HUES48 (cell line): ENCODE measurements around the gene CDT1.
"Not testable (repeated sequence)": the region's sequence is repeated elsewhere in the genome, so short reads cannot be mapped to it uniquely, and the experiment has no call there.

Experiments used
- H3K27ac ChIP-seq: one replicate; pipeline ENCODE4 v1.7.0; 2013; ENCODE audit warnings: low read depth, low read length, inconsistent platforms
- H3K27me3 ChIP-seq: 2 replicates; pipeline ENCODE4 v1.6.1; 2013; ENCODE audit warnings: mild to moderate bottlenecking, low read length; ENCODE audit not compliant: control insufficient read depth, insufficient read depth
- H3K36me3 ChIP-seq: 2 replicates; pipeline ENCODE4 v1.6.1; 2013; ENCODE audit warnings: low read length; ENCODE audit not compliant: control insufficient read depth, insufficient read depth
- H3K4me1 ChIP-seq: 2 replicates; pipeline ENCODE4 v1.6.1; 2013; ENCODE audit warnings: mild to moderate bottlenecking, low read length; ENCODE audit not compliant: control insufficient read depth, insufficient read depth
- H3K4me3 ChIP-seq: 2 replicates; pipeline ENCODE4 v1.5.1; 2013; ENCODE audit warnings: mild to moderate bottlenecking, low read depth, low read length
- H3K9ac ChIP-seq: 2 replicates; pipeline ENCODE4 v1.6.1; 2013; ENCODE audit warnings: mild to moderate bottlenecking, low read depth, low read length, moderate library complexity
- H3K9me3 ChIP-seq: 2 replicates; pipeline ENCODE4 v1.6.1; 2013; ENCODE audit warnings: low read length; ENCODE audit not compliant: control insufficient read depth, insufficient read depth

Gene CDT1

DNA sequence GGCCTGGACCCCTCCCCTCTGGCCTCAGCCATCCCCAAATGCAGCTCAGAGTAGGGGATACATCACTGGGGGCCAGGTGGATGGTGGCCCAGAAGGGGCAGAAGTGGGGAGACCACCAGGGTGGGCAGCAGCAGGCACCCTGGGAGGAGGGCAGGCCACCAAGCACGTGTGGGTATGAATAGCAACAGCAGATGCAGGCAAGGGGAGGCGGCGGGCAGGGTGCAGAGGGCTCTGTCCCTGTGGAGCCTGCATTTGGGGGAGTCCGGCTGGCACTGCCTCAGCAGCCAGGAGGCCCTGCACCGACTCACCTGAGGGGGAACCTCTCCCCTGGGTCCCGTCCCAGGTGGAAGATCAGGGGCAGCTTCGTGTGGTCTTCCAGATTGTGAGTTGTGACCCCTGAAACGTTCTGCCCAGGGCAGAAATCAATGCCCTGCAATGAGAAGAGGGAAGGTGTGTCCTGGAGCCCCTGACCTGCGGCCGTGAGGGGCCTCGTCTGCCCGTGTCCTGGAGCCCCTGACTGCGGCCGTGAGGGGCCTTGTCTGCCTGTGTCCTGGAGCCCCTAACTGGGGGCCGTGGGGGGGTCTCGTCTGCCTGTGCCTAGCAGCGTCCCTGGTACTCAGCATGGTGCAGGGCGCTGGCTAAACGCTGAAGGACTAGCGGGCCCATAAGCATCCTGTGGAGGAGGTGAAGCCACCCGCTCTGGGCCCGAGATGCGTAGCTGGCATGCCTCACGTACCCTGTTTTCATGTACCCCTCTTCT is 18.9 kb downstream of the CDT1 start:
- Histone ChIP-seq H3K9me3 (no peaks in the 10 kb centered on the region), H3K4me3 (no peak overlapping the region), H3K36me3 (peaks cover 12% of the 10 kb centered on the region; the same call in 1 of the 2 replicates), H3K9ac (no peak overlapping the region), H3K27ac (no peak overlapping the region), H3K27me3 (no peaks in the 10 kb centered on the region), H3K4me1 (no peaks in the 10 kb centered on the region)

GRCh38 chr16:88823646-88824045 is 20.1 kb downstream of the CDT1 start:
- not testable (repeated sequence) for H3K4me3 ChIP-seq, H3K27me3 ChIP-seq, H3K9ac ChIP-seq, H3K9me3 ChIP-seq, H3K27ac ChIP-seq, H3K4me1 ChIP-seq
- peaks cover 12% of the 10 kb centered on the region; the same call in 1 of the 2 replicates for H3K36me3 ChIP-seq

GRCh38 chr16:88824256-88825077 is 20.9 kb downstream of the CDT1 start:
- no peak overlapping the region for H3K9ac ChIP-seq
- no peaks in the 10 kb centered on the region for H3K27me3 ChIP-seq
- H3K4me1 ChIP-seq = no peaks in the 10 kb centered on the region
- no peak overlapping the region for H3K27ac ChIP-seq
- no peak overlapping the region for H3K4me3 ChIP-seq
- peaks cover 12% of the 10 kb centered on the region; the same call in 1 of the 2 replicates for H3K36me3 ChIP-seq
- H3K9me3 ChIP-seq = no peaks in the 10 kb centered on the region

GRCh38 chr16:88825146-88825545 is 21.6 kb downstream of the CDT1 start:
- H3K9ac ChIP-seq = no peak overlapping the region
- H3K4me1 ChIP-seq = no peaks in the 10 kb centered on the region
- peaks cover 12% of the 10 kb centered on the region; the same call in 1 of the 2 replicates for H3K36me3 ChIP-seq
- no peaks in the 10 kb centered on the region for H3K27me3 ChIP-seq
- no peak overlapping the region for H3K27ac ChIP-seq
- H3K4me3 ChIP-seq = no peak overlapping the region
- H3K9me3 ChIP-seq = no peaks in the 10 kb centered on the region

DNA sequence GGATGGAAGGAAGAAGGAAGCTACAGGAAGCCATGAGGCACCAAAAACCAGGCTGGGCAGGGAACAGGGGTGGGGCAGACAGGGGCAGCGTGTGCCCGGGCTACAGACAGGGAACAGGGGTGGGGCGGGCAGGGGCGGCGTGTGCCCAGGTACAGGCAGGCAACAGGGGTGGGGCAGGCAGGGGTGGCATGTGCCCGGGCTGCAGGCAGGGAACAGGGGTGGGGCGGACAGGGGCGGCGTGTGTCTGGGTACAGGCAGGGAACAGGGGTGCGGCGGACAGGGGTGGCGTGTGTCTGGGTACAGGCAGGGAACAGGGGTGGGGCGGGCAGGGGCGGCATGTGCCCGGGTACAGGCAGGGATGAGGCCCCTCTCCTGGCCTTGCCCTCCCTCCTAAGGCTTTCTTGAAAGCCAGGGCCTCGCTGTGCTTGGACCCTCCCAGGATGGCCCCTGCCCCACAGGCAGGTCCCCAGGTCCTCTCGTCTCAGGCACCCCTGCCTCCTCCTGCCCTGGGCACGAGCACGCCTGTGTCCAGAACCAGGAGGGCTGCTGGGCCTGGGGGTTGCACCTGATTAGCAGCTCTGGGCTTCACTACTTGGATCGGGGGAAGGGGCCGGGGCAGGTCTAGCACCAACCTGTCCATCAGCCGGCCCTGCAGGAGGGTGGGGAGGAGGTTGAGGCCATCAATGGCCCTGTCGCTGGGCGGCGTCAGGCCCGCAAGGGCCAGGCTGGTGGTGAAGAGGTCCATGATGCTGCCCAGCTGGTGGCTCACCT is 22.7 kb downstream of the CDT1 start:
- Histone ChIP-seq H3K36me3 (peaks cover 12% of the 10 kb centered on the region; the same call in 1 of the 2 replicates), H3K4me1 (no peaks in the 10 kb centered on the region), H3K4me3 (no peak overlapping the region), H3K27me3 (no peaks in the 10 kb centered on the region), H3K9me3 (no peaks in the 10 kb centered on the region), H3K27ac (no peak overlapping the region), H3K9ac (no peak overlapping the region)

DNA sequence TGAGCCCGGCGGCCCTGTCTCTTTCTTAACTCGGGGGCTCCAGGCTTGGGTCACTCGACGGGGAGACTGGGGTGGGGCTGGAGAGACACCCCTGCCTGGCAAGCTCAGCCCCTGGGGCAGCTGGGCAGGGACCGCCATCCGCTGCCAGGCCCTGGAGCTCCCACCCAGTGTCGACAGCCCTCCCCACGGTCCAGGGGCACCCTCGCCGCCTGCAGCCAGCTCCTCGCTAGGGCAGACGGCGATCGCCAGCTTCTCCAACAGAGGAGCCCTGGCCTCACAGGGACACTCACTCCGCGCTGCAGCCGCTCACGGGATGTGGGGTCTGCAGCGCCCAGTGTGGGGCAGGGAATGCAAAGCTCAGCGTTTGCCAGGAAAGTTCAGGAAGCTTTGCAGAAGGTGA is 24.1 kb downstream of the CDT1 start:
- Histone ChIP-seq H3K9me3 (no peaks in the 10 kb centered on the region), H3K27me3 (no peaks in the 10 kb centered on the region)

GRCh38 chr16:88828711-88829110 is 25.1 kb downstream of the CDT1 start:
- H3K9me3 ChIP-seq = no peaks in the 10 kb centered on the region
- no peaks in the 10 kb centered on the region for H3K27me3 ChIP-seq
- 0 out of 2 replicates have a peak, but pooled peaks cover 3% of the 10 kb centered on the region for H3K36me3 ChIP-seq
- no peak overlapping the region for H3K4me3 ChIP-seq
- H3K27ac ChIP-seq = no peak overlapping the region
- H3K4me1 ChIP-seq = no peaks in the 10 kb centered on the region
- H3K9ac ChIP-seq = no peak overlapping the region

More for the DNA sequence above, 24.1 kb downstream of the CDT1 start:
- Histone ChIP-seq H3K36me3 (peaks cover 5% of the 10 kb centered on the region; the same call in 1 of the 2 replicates), H3K9ac (no peak overlapping the region), H3K4me1 (no peaks in the 10 kb centered on the region), H3K4me3 (no peak overlapping the region), H3K27ac (no peak overlapping the region)

DNA sequence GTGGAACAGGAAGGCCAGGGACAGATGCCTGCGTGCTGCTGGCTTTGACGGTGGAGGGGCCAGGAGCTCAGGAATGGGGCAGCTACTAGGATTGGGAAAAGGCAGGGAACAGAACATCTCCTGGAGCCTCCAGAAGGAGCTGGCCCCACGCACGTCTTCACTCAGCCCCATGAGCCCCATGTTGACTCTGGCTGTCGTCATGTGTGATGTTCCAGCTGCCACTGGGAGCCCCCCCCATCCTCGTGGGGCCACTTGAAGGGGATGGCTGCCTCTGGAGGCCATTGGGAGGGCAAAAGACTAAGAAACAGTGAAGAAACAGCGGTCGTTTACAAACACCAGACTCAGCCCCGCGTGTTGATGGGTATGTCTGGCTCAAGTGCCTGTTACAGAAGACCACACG is 26.7 kb downstream of the CDT1 start:
- no peak overlapping the region for H3K9ac ChIP-seq
- H3K36me3 ChIP-seq = 0 out of 2 replicates have a peak, but pooled peaks cover 8% of the 10 kb centered on the region
- H3K4me1 ChIP-seq = no peaks in the 10 kb centered on the region
- no peak overlapping the region for H3K27ac ChIP-seq
- H3K4me3 ChIP-seq = no peak overlapping the region
- no peaks in the 10 kb centered on the region for H3K27me3 ChIP-seq
- no peaks in the 10 kb centered on the region for H3K9me3 ChIP-seq

- 0 out of 2 replicates have a peak, but pooled peaks cover 9% of the 10 kb centered on the region for H3K36me3 ChIP-seq
- H3K4me3 ChIP-seq = no peak overlapping the region
- H3K9me3 ChIP-seq = no peaks in the 10 kb centered on the region
- no peaks in the 10 kb centered on the region for H3K27me3 ChIP-seq
- H3K27ac ChIP-seq = no peak overlapping the region
- H3K9ac ChIP-seq = no peak overlapping the region
- no peaks in the 10 kb centered on the region for H3K4me1 ChIP-seq
These were observed 27.2 kb downstream of the CDT1 start for GRCh38 chr16:88830783-88831182.

GRCh38 chr16:88831838-88832237 is 28.2 kb downstream of the CDT1 start:
- Histone ChIP-seq H3K27me3 (no peaks in the 10 kb centered on the region), H3K4me3 (no peak overlapping the region), H3K27ac (no peak overlapping the region), H3K9ac (no peak overlapping the region), H3K9me3 (no peaks in the 10 kb centered on the region), H3K4me1 (no peaks in the 10 kb centered on the region), H3K36me3 (0 out of 2 replicates have a peak, but pooled peaks cover 9% of the 10 kb centered on the region)
